Measurements from ENCODE around the gene CAMTA1.

DNA sequence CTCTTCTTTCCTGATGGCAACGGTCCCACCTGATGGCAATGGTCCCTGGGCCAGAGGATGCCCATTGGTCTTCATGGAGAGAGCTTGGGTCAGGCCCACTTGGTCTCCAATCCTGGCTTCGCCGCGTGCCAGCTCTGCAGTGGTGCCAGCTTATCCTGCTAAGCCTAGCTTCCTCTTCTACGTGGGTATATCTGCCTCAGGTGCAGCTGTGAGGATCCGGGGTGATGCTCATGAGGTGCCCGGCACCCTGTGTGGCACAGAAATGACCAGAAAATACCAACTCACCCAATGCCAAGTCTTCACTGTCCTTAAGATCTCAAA, 437.4 kb downstream of the CAMTA1 start:
- TF ChIP-seq, protein P1, sequence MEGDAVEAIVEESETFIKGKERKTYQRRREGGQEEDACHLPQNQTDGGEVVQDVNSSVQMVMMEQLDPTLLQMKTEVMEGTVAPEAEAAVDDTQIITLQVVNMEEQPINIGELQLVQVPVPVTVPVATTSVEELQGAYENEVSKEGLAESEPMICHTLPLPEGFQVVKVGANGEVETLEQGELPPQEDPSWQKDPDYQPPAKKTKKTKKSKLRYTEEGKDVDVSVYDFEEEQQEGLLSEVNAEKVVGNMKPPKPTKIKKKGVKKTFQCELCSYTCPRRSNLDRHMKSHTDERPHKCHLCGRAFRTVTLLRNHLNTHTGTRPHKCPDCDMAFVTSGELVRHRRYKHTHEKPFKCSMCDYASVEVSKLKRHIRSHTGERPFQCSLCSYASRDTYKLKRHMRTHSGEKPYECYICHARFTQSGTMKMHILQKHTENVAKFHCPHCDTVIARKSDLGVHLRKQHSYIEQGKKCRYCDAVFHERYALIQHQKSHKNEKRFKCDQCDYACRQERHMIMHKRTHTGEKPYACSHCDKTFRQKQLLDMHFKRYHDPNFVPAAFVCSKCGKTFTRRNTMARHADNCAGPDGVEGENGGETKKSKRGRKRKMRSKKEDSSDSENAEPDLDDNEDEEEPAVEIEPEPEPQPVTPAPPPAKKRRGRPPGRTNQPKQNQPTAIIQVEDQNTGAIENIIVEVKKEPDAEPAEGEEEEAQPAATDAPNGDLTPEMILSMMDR (IDR thresholded peaks at IDR 0.05): no peak
- TF ChIP-seq MXI1 (IDR thresholded peaks at IDR 0.05; ENCODE audit: low read depth, low read length) (no peak), GABPA (IDR thresholded peaks at IDR 0.05; ENCODE audit: low read depth) (no peak), RFX5 (IDR thresholded peaks at IDR 0.05; ENCODE audit: low read length) (no peak), GATA2 (CRISPR knock-in tag; IDR thresholded peaks at IDR 0.05) (no peak), POLR2AphosphoS5 (IDR thresholded peaks at IDR 0.05; ENCODE audit: low read depth, low read length) (no peak), EZH2phosphoT487 (IDR thresholded peaks at IDR 0.05; ENCODE audit: borderline replicate concordance, low read depth) (no peak), EP300 (IDR thresholded peaks at IDR 0.05; ENCODE audit: borderline replicate concordance in 1 of 2, low read depth in 1 of 2, low read length in 1 of 2) (no peak), MAX (IDR thresholded peaks at IDR 0.05; ENCODE audit: low read depth) (no peak), SIN3A (IDR thresholded peaks at IDR 0.05; ENCODE audit: borderline replicate concordance, low read depth, low read length) (no peak)
- TF ChIP-seq, protein P2, sequence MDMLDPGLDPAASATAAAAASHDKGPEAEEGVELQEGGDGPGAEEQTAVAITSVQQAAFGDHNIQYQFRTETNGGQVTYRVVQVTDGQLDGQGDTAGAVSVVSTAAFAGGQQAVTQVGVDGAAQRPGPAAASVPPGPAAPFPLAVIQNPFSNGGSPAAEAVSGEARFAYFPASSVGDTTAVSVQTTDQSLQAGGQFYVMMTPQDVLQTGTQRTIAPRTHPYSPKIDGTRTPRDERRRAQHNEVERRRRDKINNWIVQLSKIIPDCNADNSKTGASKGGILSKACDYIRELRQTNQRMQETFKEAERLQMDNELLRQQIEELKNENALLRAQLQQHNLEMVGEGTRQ (IDR thresholded peaks at IDR 0.05; ENCODE audit: borderline replicate concordance, low read depth, low read length): no peak
